SK-N-SH (cell line): ENCODE data around the gene SLC2A4. TPM values are rescaled to one million over a fixed set of nuclear protein-coding genes. Genes with fewer than 3 reads are reported as not detected.
A peak's percentile ranks its signal among the peaks of the same experiment; 100 is the strongest.

Experiments
- CTCF ChIA-PET: fragments of 300-600, 350-600 bp; formaldehyde crosslinking; extraction: SDS; loops from one replicate; lab custom pipeline; 2021; lab: Yijun Ruan, JAX
- POLR2A ChIA-PET: fragments of 350-600 bp; sonication (Branson Sonifier 250); formaldehyde crosslinking; extraction: SDS; loops from one replicate; lab custom pipeline; 2020; ENCODE audit warnings: antibody characterized with exemption, inconsistent platforms; lab: Yijun Ruan, JAX
- DNase-seq: peaks from one replicate; pipeline ENCODE4 v3.0.0; 2012
- H2AFZ ChIP-seq: fragments of 200-600 bp; sonication (generic); 2 replicates; pipeline ENCODE4 v1.8.1; 2016; ENCODE audit warnings: antibody characterized with exemption, mild to moderate bottlenecking, low read depth
- H3F3A ChIP-seq: fragments of 200-600 bp; sonication (generic); replicated peaks from 2 replicates; pipeline ENCODE3; 2016; ENCODE audit warnings: antibody characterized with exemption, mild to moderate bottlenecking; ENCODE audit not compliant: insufficient read depth
- H3K27ac ChIP-seq, 2 experiments: fragments of 200-500 bp in 1 of 2; fragments of 200-600 bp in 1 of 2; sonication (Bioruptor generic) in 1 of 2; sonication (generic), shearing (Covaris generic) in 1 of 2; 2 replicates each; pipeline versions ENCODE4 v1.5.1 to v1.6.1; 2014 to 2016; ENCODE audit warnings: low read depth in 2 of 2, inconsistent platforms in 1 of 2, low read length in 1 of 2, mild to moderate bottlenecking in 1 of 2, mixed read lengths in 1 of 2
- H3K27me3 ChIP-seq: fragments of 200-600 bp; sonication (generic), shearing (Covaris generic); 2 replicates; pipeline ENCODE4 v1.6.1; 2016; ENCODE audit warnings: mixed run types; ENCODE audit not compliant: insufficient read depth
- H3K36me3 ChIP-seq, 2 experiments: fragments of 200-500 bp in 1 of 2; fragments of 200-600 bp in 1 of 2; sonication (Bioruptor generic) in 1 of 2; sonication (generic) in 1 of 2; replicated peaks in 1 of 2; 2 replicates each; pipeline versions ENCODE3 to v1.5.1; 2014 to 2016; ENCODE audit warnings: low read length in 1 of 2, mild to moderate bottlenecking in 1 of 2; ENCODE audit not compliant: insufficient read depth in 2 of 2, control insufficient read depth in 1 of 2
- H3K4me1 ChIP-seq, 2 experiments: fragments of 200-500 bp in 1 of 2; fragments of 200-600 bp in 1 of 2; sonication (Bioruptor generic) in 1 of 2; sonication (generic), shearing (Covaris generic) in 1 of 2; 2 replicates each; pipeline versions ENCODE4 v1.5.1 to v1.6.1; 2014 to 2016; ENCODE audit warnings: low read depth in 1 of 2, low read length in 1 of 2, mixed run types in 1 of 2; ENCODE audit not compliant: insufficient read depth in 2 of 2, control insufficient read depth in 1 of 2
- H3K4me2 ChIP-seq: fragments of 200-600 bp; sonication (generic), shearing (Covaris generic); 2 replicates; pipeline ENCODE4 v1.6.1; 2017; ENCODE audit warnings: mixed run types
- H3K4me3 ChIP-seq, 2 experiments: fragments of 200-500 bp in 1 of 2; fragments of 200-600 bp in 1 of 2; sonication (Bioruptor generic) in 1 of 2; sonication (generic), shearing (Covaris generic) in 1 of 2; 2 replicates each; pipeline versions ENCODE4 v1.5.1 to v1.8.1; 2014 to 2016; ENCODE audit warnings: low read depth in 2 of 2, inconsistent platforms in 1 of 2, low read length in 1 of 2, mild to moderate bottlenecking in 1 of 2, mixed read lengths in 1 of 2, moderate library complexity in 1 of 2
- H3K79me2 ChIP-seq: fragments of 200-600 bp; sonication (generic); 2 replicates; pipeline ENCODE4 v1.8.1; 2017; ENCODE audit warnings: mild to moderate bottlenecking; ENCODE audit not compliant: insufficient read depth
- H3K9ac ChIP-seq: fragments of 200-600 bp; sonication (generic); 2 replicates; pipeline ENCODE4 v1.6.1; 2017; ENCODE audit warnings: mixed run types
- H3K9me2 ChIP-seq: fragments of 200-600 bp; sonication (generic); 2 replicates; pipeline ENCODE4 v1.6.1; 2017; ENCODE audit warnings: mixed run types
- H3K9me3 ChIP-seq: fragments of 200-600 bp; sonication (generic); 2 replicates; pipeline ENCODE4 v1.6.1; 2017; ENCODE audit warnings: mixed run types, mild to moderate bottlenecking, moderate library complexity
- H4K20me1 ChIP-seq: fragments of 200-600 bp; sonication (generic); 2 replicates; pipeline ENCODE4 v1.6.1; 2017; ENCODE audit warnings: mild to moderate bottlenecking, mixed run types; ENCODE audit not compliant: insufficient read depth
- EP300 ChIP-seq, 2 experiments: IDR thresholded peaks; 2 replicates each; pipeline versions ENCODE4 v1.4.0 to v1.6.1; 2012; ENCODE audit warnings: borderline replicate concordance in 1 of 2, low read depth in 1 of 2, low read length in 1 of 2
- EZH2phosphoT487 ChIP-seq: fragments of 200-600 bp; sonication (generic); IDR thresholded peaks from 2 replicates; pipeline ENCODE4 v1.6.1; 2017; ENCODE audit warnings: low read depth, mixed run types, mild to moderate bottlenecking, antibody characterized with exemption, moderate library complexity, borderline replicate concordance
- FOSL2 ChIP-seq: IDR thresholded peaks from 2 replicates; pipeline ENCODE4 v1.4.0; 2012; ENCODE audit warnings: low read depth, mild to moderate bottlenecking, moderate library complexity, borderline replicate concordance
- FOXM1 ChIP-seq: IDR thresholded peaks from 2 replicates; pipeline ENCODE4 v1.4.0; 2012; ENCODE audit warnings: low read depth, mild to moderate bottlenecking
- JUND ChIP-seq: IDR thresholded peaks from 2 replicates; pipeline ENCODE4 v1.4.0; 2012
- MEF2A ChIP-seq: IDR thresholded peaks from 2 replicates; pipeline ENCODE4 v1.4.0; 2012; ENCODE audit warnings: low read depth, borderline replicate concordance
- POLR2AphosphoS5 ChIP-seq: IDR thresholded peaks from 2 replicates; pipeline ENCODE4 v1.6.1; 2012; ENCODE audit warnings: low read depth, low read length
- RAD21 ChIP-seq: IDR thresholded peaks from 2 replicates; pipeline ENCODE4 v1.6.1; 2012; ENCODE audit warnings: mild to moderate bottlenecking, low read length
- RXRA ChIP-seq: IDR thresholded peaks from 2 replicates; pipeline ENCODE4 v1.4.0; 2012; ENCODE audit warnings: low read depth, mild to moderate bottlenecking, borderline replicate concordance
- TAF1 ChIP-seq: IDR thresholded peaks from 2 replicates; pipeline ENCODE4 v1.6.1; 2012; ENCODE audit warnings: low read depth, mild to moderate bottlenecking, low read length, moderate library complexity, borderline replicate concordance
- TEAD4 ChIP-seq: IDR thresholded peaks from 2 replicates; pipeline ENCODE4 v1.4.0; 2012; ENCODE audit warnings: mild to moderate bottlenecking, borderline replicate concordance; ENCODE audit not compliant: insufficient read depth
- whole genome bisulfite sequencing: methylation state at CpG from one replicate; pipeline ENCODE4 v1.1.6; 2017; ENCODE audit warnings: low lambda C conversion rate; 5-methylcytosine and 5-hydroxymethylcytosine counted together
- polyA plus RNA-seq, 3 experiments: library from polyadenylated mRNA; depleted of rRNA; stranded (reverse); fragments of >200 nt; gene quantifications; 2 replicates each; pipeline ENCODE4 v1.2.3, GENCODE V29; 2012
- TF ChIP-seq, protein P1 (sequence below): IDR thresholded peaks from 2 replicates; pipeline ENCODE4; 2012
- TF ChIP-seq, protein P2 (sequence below): IDR thresholded peaks from 2 replicates; pipeline ENCODE4 v1.4.0; 2012; ENCODE audit warnings: low read depth, borderline replicate concordance
- TF ChIP-seq, protein P3 (sequence below): IDR thresholded peaks from 2 replicates; pipeline ENCODE4 v1.4.0; 2012; ENCODE audit warnings: low read depth

Gene SLC2A4
- polyA plus RNA-seq, 1 of the 3 experiments (the other 2 are of a cell fraction), result 0.44 TPM

DNA sequence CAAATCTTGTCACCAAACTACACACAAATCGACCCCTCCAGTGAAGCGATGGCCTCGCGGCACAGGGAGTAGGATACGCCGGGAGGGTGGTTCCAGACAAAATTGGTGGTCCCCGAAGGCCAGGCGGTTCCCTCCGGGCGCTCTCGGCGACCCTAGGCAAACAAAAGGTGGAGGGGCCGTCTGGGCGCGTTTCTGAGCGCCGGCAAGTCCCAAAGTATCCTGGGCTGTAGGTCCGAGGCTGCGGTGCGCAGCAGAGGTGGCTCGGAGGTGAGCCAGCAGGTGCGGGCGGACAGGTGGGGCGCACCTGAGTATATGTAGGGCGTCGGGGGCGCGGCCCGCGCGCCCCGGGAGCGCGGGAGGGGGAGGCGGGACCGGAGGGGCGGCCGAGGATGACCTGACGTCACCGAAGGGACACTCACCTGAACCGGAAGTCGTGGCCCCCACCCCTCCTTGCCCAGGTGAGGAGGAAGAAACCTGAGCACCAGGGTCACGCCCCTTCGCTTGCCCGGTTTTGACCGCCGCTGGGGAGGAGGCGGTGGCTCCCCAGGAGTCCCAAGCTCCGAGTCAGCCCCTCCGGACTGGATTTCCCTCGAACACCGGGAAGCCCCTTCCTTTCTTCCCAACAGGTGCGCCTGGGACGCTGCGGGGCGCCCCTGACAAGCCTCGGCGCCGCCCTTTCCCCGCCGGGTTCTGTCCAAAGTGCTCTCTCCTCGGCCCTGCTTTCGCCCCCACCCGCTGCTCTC, 19.2 kb upstream of the SLC2A4 start, which contains the start of gene CLDN7:
CLDN7 (minus strand) TSS at position 287 of the 743 bp plus-strand sequence. CDS start 435 bp downstream, outside the sequence.
- DNase-seq, result peak; percentile 42
- Histone ChIP-seq H3K36me3 (peaks cover 0 to 16% of the 10 kb centered on the region in 2 experiments), H3K79me2 (no peaks in the 10 kb centered on the region), H3K4me3 (peak within 1 kb of the TSS in 1 of 2 experiments; percentile 7; a peak in 1 of 4 replicates), H3K27me3 (no peaks in the 10 kb centered on the region), H2AFZ (peak within 1 kb of the TSS; percentile 88), H3K4me1 (peaks cover 0 to 6% of the 10 kb centered on the region in 2 experiments; a peak in 2 of 4 replicates), H3K27ac (no peak within 1 kb of the TSS), H3K9me3 (no peaks in the 10 kb centered on the region), H4K20me1 (no peaks in the 10 kb centered on the region), H3K9me2 (no peaks in the 10 kb centered on the region), H3K9ac (no peak within 1 kb of the TSS), H3F3A (peaks cover 38% of the 10 kb centered on the region), H3K4me2 (no peak within 1 kb of the TSS)
- 64% methylated on average over 58 of the region's 64 CpGs for WGBS
- CTCF ChIA-PET, result interaction anchor here (1.0 to 1.4 kb wide), 2 partner anchors 18 to 34 kb away, joined by 3 to 8 read pairs; no protein-coding TSS in a partner anchor
- TF ChIP-seq, protein P1, sequence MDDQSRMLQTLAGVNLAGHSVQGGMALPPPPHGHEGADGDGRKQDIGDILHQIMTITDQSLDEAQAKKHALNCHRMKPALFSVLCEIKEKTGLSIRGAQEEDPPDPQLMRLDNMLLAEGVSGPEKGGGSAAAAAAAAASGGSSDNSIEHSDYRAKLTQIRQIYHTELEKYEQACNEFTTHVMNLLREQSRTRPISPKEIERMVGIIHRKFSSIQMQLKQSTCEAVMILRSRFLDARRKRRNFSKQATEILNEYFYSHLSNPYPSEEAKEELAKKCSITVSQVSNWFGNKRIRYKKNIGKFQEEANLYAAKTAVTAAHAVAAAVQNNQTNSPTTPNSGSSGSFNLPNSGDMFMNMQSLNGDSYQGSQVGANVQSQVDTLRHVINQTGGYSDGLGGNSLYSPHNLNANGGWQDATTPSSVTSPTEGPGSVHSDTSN, result no peak
- TF ChIP-seq, protein P2, sequence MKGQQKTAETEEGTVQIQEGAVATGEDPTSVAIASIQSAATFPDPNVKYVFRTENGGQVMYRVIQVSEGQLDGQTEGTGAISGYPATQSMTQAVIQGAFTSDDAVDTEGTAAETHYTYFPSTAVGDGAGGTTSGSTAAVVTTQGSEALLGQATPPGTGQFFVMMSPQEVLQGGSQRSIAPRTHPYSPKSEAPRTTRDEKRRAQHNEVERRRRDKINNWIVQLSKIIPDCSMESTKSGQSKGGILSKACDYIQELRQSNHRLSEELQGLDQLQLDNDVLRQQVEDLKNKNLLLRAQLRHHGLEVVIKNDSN, result no peak
- POLR2A ChIA-PET, result no interaction called here

DNA sequence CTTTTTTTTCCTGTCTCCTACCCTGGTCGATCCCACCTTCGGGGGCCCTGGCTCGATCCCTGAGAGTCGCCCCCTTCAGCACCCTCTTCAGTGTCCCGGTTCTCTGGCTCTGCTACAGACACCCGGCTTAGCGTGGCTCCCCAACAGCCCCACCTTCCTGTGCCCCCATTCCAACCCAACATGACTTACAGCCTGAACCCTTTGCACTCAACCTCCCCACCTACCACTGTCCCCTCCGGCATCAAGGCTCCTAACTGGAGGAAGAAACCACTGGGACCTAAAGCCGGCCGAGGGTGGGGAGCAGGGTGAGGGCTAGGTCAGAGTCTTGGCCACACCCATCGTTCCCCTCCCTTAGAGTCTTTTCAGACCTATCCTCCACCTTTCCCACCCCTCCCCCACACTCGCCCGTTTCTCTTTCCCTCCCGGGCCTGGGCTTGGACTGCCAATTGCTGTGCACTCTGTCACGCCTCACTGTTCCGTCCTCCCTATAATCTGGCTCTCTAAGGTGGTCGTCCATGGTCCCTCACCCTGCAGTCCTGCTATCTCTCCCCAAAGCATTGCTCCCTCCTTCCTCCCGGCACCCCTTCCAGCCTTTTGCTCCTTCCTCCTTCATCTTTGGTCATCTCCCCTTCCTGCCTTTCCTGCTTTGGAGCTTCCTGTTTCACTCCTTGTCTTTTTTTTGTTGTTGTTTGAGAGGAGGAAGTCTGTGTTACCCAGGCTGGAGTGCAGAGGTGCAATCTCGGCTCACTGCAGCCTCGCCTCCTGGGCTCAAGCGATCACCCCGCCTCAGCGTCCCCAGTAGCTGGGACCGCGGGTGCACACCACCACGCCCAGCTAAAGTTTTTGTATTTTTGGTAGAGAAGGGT, 18.4 kb upstream of the SLC2A4 start:
- CTCF ChIA-PET, result interaction anchor here (0.8 to 2.7 kb wide), 3 partner anchors 17 to 219 kb away, joined by 3 to 16 read pairs (median 3); partner anchors contain the start of gene SLC16A11

More for the DNA sequence above, 18.4 kb upstream of the SLC2A4 start:
- DNase-seq, result peak; percentile 43
- peaks cover 31% of the 10 kb centered on the region for H3F3A ChIP-seq
- H3K4me1 ChIP-seq, result peaks cover 0 to 6% of the 10 kb centered on the region in 2 experiments; a peak in 2 of 4 replicates
- no peak overlapping the region for H3K9ac ChIP-seq
- TF ChIP-seq TAF1 (no peak), FOSL2 (no peak), JUND (no peak), FOXM1 (no peak), RXRA (no peak), EZH2phosphoT487 (no peak), MEF2A (no peak), EP300 (IDR thresholded peaks at IDR 0.05; ENCODE audit: borderline replicate concordance in 1 of 2, low read depth in 1 of 2, low read length in 1 of 2) (no peak), TEAD4 (no peak), RAD21 (no peak), POLR2AphosphoS5 (no peak)
- TF ChIP-seq, protein P1, result no peak
- TF ChIP-seq, protein P3, sequence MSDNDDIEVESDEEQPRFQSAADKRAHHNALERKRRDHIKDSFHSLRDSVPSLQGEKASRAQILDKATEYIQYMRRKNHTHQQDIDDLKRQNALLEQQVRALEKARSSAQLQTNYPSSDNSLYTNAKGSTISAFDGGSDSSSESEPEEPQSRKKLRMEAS, result no peak
- TF ChIP-seq, all 33 proteins: peak for 0
- peak overlapping the region; percentile 88 for H2AFZ ChIP-seq
- POLR2A ChIA-PET, result interaction anchor here (0.6 kb wide), 1 partner anchor 199 kb away, joined by 4 read pairs; no protein-coding TSS in a partner anchor
- H3K4me2 ChIP-seq, result no peak overlapping the region
- no peaks in the 10 kb centered on the region for H4K20me1 ChIP-seq
- 36% methylated on average over 23 of the region's 26 CpGs for WGBS
- no peak overlapping the region for H3K27ac ChIP-seq
- H3K79me2 ChIP-seq, result no peaks in the 10 kb centered on the region
- H3K9me3 ChIP-seq, result no peaks in the 10 kb centered on the region
- H3K36me3 ChIP-seq, result peaks cover 0 to 16% of the 10 kb centered on the region in 2 experiments
- no peaks in the 10 kb centered on the region for H3K27me3 ChIP-seq
- H3K4me3 ChIP-seq, result no peak overlapping the region
- H3K9me2 ChIP-seq, result no peaks in the 10 kb centered on the region
